ENCODE results near the gene MRPL39. TPM values are rescaled to one million over a fixed set of nuclear protein-coding genes. Genes with fewer than 3 reads are reported as not detected.

The MRPL39 gene
- total and polyA plus RNA-seq, 9 of the 15 experiments (the other 6 are each of a cell fraction or from before 2014, with no cell fraction given) = 65.4 to 247 (median 105) TPM

DNA sequence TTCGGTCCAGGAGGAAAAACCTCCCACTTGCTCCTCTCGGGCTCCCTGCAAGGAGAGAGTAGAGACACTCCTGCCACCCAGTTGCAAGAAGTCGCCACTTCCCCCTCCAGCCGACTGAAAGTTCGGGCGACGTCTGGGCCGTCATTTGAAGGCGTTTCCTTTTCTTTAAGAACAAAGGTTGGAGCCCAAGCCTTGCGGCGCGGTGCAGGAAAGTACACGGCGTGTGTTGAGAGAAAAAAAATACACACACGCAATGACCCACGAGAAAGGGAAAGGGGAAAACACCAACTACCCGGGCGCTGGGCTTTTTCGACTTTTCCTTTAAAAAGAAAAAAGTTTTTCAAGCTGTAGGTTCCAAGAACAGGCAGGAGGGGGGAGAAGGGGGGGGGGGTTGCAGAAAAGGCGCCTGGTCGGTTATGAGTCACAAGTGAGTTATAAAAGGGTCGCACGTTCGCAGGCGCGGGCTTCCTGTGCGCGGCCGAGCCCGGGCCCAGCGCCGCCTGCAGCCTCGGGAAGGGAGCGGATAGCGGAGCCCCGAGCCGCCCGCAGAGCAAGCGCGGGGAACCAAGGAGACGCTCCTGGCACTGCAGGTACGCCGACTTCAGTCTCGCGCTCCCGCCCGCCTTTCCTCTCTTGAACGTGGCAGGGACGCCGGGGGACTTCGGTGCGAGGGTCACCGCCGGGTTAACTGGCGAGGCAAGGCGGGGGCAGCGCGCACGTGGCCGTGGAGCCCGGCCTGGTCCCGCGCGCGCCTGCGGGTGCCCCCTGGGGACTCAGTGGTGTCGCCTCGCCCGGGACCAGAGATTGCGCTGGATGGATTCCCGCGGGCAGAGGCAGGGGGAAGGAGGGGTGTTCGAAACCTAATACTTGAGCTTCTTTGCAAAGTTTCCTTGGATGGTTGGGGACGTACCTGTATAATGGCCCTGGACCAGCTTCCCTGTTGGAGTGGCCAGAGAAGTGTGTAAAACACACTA lies 45.3 kb downstream of the MRPL39 start:
- H3K36me3 ChIP-seq (ENCODE audit: control insufficient read depth, insufficient read depth, low read length) = peaks cover 3% of the 10 kb centered on the region; the same call in 1 of the 3 replicates
- H3K27ac ChIP-seq (ENCODE audit: extremely low read depth, low read depth, low read length) = no peak overlapping the region
- H3K9me1 ChIP-seq (ENCODE audit: control insufficient read depth, insufficient read depth, low read length) = no peaks in the 10 kb centered on the region
- H3K4me2 ChIP-seq (ENCODE audit: insufficient read depth, low read length) = no peak overlapping the region
- H3K9ac ChIP-seq (ENCODE audit: insufficient read depth in 1 of 2, low read depth in 2 of 2, low read length in 2 of 2) = no peak overlapping the region
- no peaks in the 10 kb centered on the region for H3K9me3 ChIP-seq (replicated peaks; ENCODE audit: control insufficient read depth, insufficient read depth, low read depth, low read length)
- ChIA-PET CTCF (ENCODE audit: low intra/inter-chr PET ratio) (no interaction called here), POLR2A (no interaction called here)
- FAIRE-seq (no peak), ATAC-seq (no peak), DNase-seq (ENCODE audit: extremely low read depth in 1 of 4, low spot score in 3 of 4) (no peak)
- H3K4me3 ChIP-seq = no peak overlapping the region
- no peaks in the 10 kb centered on the region for H3K79me2 ChIP-seq (ENCODE audit: control insufficient read depth, insufficient read depth, low read length)
- no peak overlapping the region for H2AFZ ChIP-seq (ENCODE audit: low read depth, low read length)
- intact Hi-C loops (cut with micrococcal nuclease) (no loop called here), in situ Hi-C loops (cut with MboI) (no loop called here)
- BruUV-seq (replicated peaks) = no TSS peak
- no peaks in the 10 kb centered on the region for H4K20me1 ChIP-seq (replicated peaks; ENCODE audit: control insufficient read depth, insufficient read depth, low read length)
- WGBS (ENCODE audit: insufficient coverage, low coverage, missing lambda C conversion rate) = 76% methylated on average over 37 of the region's 74 CpGs
- 0 out of 2 replicates have a peak, but pooled peaks have one; percentile 36 for TF ChIP-seq ZBTB33 (CRISPR knock-in tag; IDR thresholded peaks at IDR 0.05)
- no peak for TF ChIP-seq ZNF717 (CRISPR knock-in tag; IDR thresholded peaks at IDR 0.05)
- TF ChIP-seq PCBP1 (IDR thresholded peaks at IDR 0.05; ENCODE audit: low read depth, low read length, poor library complexity, severe bottlenecking) = peak; percentile 49
- H3K4me1 ChIP-seq (replicated peaks in 1 of 2; ENCODE audit: control insufficient read depth in 2 of 2, insufficient read depth in 2 of 2, low read length in 2 of 2) = no peaks in the 10 kb centered on the region
- no peaks in the 10 kb centered on the region for H3K27me3 ChIP-seq (ENCODE audit: control insufficient read depth in 2 of 2, insufficient read depth in 2 of 2, low read length in 2 of 2)
